SK-N-SH (cell line): ENCODE results near the gene SLC35E2B.

Source experiments
- EP300 ChIP-seq, 2 experiments: IDR thresholded peaks; 2 replicates each; pipeline versions ENCODE4 v1.4.0 to v1.6.1; 2012; ENCODE audit warnings: borderline replicate concordance in 1 of 2, low read depth in 1 of 2, low read length in 1 of 2
- EZH2phosphoT487 ChIP-seq: fragments of 200-600 bp; sonication (generic); IDR thresholded peaks from 2 replicates; pipeline ENCODE4 v1.6.1; 2017; ENCODE audit warnings: low read depth, mixed run types, mild to moderate bottlenecking, antibody characterized with exemption, moderate library complexity, borderline replicate concordance
- FOXJ3 ChIP-seq: sonication (generic); formaldehyde crosslinking; IDR thresholded peaks from 2 replicates; pipeline ENCODE4 v1.5.1; 2020; ENCODE audit warnings: mild to moderate bottlenecking, missing genetic modification reagents
- MEF2A ChIP-seq: IDR thresholded peaks from 2 replicates; pipeline ENCODE4 v1.4.0; 2012; ENCODE audit warnings: low read depth, borderline replicate concordance
- NFIC ChIP-seq: IDR thresholded peaks from 2 replicates; pipeline ENCODE4 v1.4.0; 2012; ENCODE audit warnings: borderline replicate concordance
- POLR2AphosphoS5 ChIP-seq: IDR thresholded peaks from 2 replicates; pipeline ENCODE4 v1.6.1; 2012; ENCODE audit warnings: low read depth, low read length
- RFX5 ChIP-seq: IDR thresholded peaks from 2 replicates; pipeline ENCODE4 v1.6.1; 2012; ENCODE audit warnings: mild to moderate bottlenecking, improper control_type of control experiment, low read length
- TF ChIP-seq, protein P1 (sequence below): fragments of 200-600 bp; sonication (generic); IDR thresholded peaks from 2 replicates; pipeline ENCODE4 v1.6.1; 2017; ENCODE audit warnings: antibody characterized with exemption, mild to moderate bottlenecking, moderate library complexity
- TF ChIP-seq, protein P2 (sequence below): IDR thresholded peaks from 2 replicates; pipeline ENCODE4 v1.4.0; 2012; ENCODE audit warnings: low read depth
- TF ChIP-seq, protein P3 (sequence below): fragments of 150-350 bp; IDR thresholded peaks from 2 replicates; pipeline ENCODE4 v1.6.1; 2017; ENCODE audit warnings: antibody characterized with exemption, low read length, low read depth, borderline replicate concordance
- TF ChIP-seq, protein P4 (sequence below): IDR thresholded peaks from 2 replicates; pipeline ENCODE4 v1.6.1; 2012; ENCODE audit warnings: mild to moderate bottlenecking, low read depth, low read length, moderate library complexity

DNA sequence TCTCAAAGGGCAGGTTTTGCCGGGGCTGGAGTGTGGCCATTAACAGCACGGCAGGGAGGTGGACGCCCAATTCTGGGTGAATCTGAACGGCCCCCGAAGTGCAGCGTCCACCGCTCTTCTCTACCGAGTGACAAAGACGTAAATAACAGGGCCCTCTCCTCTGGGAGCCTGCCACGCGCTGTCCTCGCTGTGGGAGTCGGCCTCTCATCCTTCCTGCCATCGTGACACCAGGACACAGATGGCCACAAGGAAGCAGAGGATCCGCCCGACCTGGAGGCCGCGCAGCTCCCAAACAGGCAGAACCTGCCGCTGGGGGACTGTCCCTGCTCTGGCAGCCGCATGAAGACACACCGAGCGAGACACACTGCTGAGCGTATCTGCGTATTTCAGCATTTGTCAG is 21.7 kb downstream of the SLC35E2B start:
- TF ChIP-seq POLR2AphosphoS5 (no peak), RFX5 (no peak), MEF2A (no peak), NFIC (no peak), FOXJ3 (CRISPR knock-in tag) (no peak), EP300 (IDR thresholded peaks at IDR 0.05; ENCODE audit: borderline replicate concordance in 1 of 2, low read depth in 1 of 2, low read length in 1 of 2) (no peak), EZH2phosphoT487 (no peak)
- TF ChIP-seq, protein P1, sequence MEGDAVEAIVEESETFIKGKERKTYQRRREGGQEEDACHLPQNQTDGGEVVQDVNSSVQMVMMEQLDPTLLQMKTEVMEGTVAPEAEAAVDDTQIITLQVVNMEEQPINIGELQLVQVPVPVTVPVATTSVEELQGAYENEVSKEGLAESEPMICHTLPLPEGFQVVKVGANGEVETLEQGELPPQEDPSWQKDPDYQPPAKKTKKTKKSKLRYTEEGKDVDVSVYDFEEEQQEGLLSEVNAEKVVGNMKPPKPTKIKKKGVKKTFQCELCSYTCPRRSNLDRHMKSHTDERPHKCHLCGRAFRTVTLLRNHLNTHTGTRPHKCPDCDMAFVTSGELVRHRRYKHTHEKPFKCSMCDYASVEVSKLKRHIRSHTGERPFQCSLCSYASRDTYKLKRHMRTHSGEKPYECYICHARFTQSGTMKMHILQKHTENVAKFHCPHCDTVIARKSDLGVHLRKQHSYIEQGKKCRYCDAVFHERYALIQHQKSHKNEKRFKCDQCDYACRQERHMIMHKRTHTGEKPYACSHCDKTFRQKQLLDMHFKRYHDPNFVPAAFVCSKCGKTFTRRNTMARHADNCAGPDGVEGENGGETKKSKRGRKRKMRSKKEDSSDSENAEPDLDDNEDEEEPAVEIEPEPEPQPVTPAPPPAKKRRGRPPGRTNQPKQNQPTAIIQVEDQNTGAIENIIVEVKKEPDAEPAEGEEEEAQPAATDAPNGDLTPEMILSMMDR = no peak
- TF ChIP-seq, protein P2, sequence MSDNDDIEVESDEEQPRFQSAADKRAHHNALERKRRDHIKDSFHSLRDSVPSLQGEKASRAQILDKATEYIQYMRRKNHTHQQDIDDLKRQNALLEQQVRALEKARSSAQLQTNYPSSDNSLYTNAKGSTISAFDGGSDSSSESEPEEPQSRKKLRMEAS = no peak
- TF ChIP-seq, protein P3, sequence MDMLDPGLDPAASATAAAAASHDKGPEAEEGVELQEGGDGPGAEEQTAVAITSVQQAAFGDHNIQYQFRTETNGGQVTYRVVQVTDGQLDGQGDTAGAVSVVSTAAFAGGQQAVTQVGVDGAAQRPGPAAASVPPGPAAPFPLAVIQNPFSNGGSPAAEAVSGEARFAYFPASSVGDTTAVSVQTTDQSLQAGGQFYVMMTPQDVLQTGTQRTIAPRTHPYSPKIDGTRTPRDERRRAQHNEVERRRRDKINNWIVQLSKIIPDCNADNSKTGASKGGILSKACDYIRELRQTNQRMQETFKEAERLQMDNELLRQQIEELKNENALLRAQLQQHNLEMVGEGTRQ = no peak
- TF ChIP-seq, protein P4, sequence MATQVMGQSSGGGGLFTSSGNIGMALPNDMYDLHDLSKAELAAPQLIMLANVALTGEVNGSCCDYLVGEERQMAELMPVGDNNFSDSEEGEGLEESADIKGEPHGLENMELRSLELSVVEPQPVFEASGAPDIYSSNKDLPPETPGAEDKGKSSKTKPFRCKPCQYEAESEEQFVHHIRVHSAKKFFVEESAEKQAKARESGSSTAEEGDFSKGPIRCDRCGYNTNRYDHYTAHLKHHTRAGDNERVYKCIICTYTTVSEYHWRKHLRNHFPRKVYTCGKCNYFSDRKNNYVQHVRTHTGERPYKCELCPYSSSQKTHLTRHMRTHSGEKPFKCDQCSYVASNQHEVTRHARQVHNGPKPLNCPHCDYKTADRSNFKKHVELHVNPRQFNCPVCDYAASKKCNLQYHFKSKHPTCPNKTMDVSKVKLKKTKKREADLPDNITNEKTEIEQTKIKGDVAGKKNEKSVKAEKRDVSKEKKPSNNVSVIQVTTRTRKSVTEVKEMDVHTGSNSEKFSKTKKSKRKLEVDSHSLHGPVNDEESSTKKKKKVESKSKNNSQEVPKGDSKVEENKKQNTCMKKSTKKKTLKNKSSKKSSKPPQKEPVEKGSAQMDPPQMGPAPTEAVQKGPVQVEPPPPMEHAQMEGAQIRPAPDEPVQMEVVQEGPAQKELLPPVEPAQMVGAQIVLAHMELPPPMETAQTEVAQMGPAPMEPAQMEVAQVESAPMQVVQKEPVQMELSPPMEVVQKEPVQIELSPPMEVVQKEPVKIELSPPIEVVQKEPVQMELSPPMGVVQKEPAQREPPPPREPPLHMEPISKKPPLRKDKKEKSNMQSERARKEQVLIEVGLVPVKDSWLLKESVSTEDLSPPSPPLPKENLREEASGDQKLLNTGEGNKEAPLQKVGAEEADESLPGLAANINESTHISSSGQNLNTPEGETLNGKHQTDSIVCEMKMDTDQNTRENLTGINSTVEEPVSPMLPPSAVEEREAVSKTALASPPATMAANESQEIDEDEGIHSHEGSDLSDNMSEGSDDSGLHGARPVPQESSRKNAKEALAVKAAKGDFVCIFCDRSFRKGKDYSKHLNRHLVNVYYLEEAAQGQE = no peak
